GM19099 (cell line): ENCODE measurements around the gene FAM219B.

Experiments
- POLR2A ChIP-seq: IDR thresholded peaks from 3 replicates; pipeline ENCODE4 v1.6.1; 2011; ENCODE audit warnings: low read depth; ENCODE audit not compliant: insufficient read length; ENCODE audit errors: extremely low read depth

FAM219B gene

GRCh38 chr15:74908635-74909034 lies 2.0 kb upstream of the FAM219B start:
- TF ChIP-seq POLR2A: no peak

GRCh38 chr15:74907163-74907870 lies 666 bp upstream of the FAM219B start:
- no peak for TF ChIP-seq POLR2A

GRCh38 chr15:74906067-74906449 lies 593 bp downstream of the FAM219B start:
- TF ChIP-seq POLR2A: no peak

GRCh38 chr15:74904190-74904805 lies 2.4 kb downstream of the FAM219B start:
- no peak for TF ChIP-seq POLR2A

GRCh38 chr15:74903676-74904075 lies 3.0 kb downstream of the FAM219B start:
- TF ChIP-seq POLR2A: no peak

- TF ChIP-seq POLR2A: no peak
Observed at GRCh38 chr15:74902295-74903075, 4.2 kb downstream of the FAM219B start.

- no peak for TF ChIP-seq POLR2A
Observed at GRCh38 chr15:74901612-74902063, 5.0 kb downstream of the FAM219B start.

- TF ChIP-seq POLR2A: no peak
Observed at GRCh38 chr15:74897300-74897701, 9.3 kb downstream of the FAM219B start.

- no peak for TF ChIP-seq POLR2A
Observed at GRCh38 chr15:74896316-74896715, 10.3 kb downstream of the FAM219B start.

GRCh38 chr15:74895830-74896229 lies 10.8 kb downstream of the FAM219B start:
- TF ChIP-seq POLR2A: no peak

- no peak for TF ChIP-seq POLR2A
Observed at GRCh38 chr15:74893627-74894026, 13.0 kb downstream of the FAM219B start.

GRCh38 chr15:74892931-74893330 lies 13.7 kb downstream of the FAM219B start:
- TF ChIP-seq POLR2A: no peak

GRCh38 chr15:74892313-74892712 lies 14.3 kb downstream of the FAM219B start:
- TF ChIP-seq POLR2A: no peak

GRCh38 chr15:74891469-74891868 lies 15.2 kb downstream of the FAM219B start:
- no peak for TF ChIP-seq POLR2A

GRCh38 chr15:74890665-74890960 lies 16.0 kb downstream of the FAM219B start:
- no peak for TF ChIP-seq POLR2A
